ENCODE results near the gene MGA. TPM values are rescaled to one million over a fixed set of nuclear protein-coding genes. Genes with fewer than 3 reads are reported as not detected.

The MGA gene
- total and polyA plus RNA-seq, 2 of the 8 experiments (the other 6 are each of a cell fraction or from before 2014, with no cell fraction given), result 7.6 to 53.2 TPM

GRCh38 chr15:41692049-41692448 is 31.8 kb downstream of the MGA start:
- Histone ChIP-seq H2BK20ac (ENCODE audit: low read length) (no peak overlapping the region), H3K18ac (ENCODE audit: extremely low read depth, low read length) (no peak overlapping the region), H3K23ac (ENCODE audit: insufficient read length) (no peak overlapping the region), H3K9me3 (ENCODE audit: insufficient read depth in 2 of 2, low read depth in 1 of 2, low read length in 1 of 2) (no peaks in the 10 kb centered on the region), H3K36me3 (ENCODE audit: control insufficient read depth in 2 of 4, insufficient read depth in 4 of 4, low read length in 3 of 4) (peaks cover 0 to 5% (median 4%) of the 10 kb centered on the region in 4 experiments; a peak in 4 of 8 replicates), H4K5ac (ENCODE audit: insufficient read length, low read depth, low read length) (no peak overlapping the region), H4K91ac (replicated peaks; ENCODE audit: insufficient read length, low read length) (no peak overlapping the region), H2BK15ac (ENCODE audit: low read length) (no peak overlapping the region), H4K8ac (ENCODE audit: extremely low read depth, insufficient read depth, low read length) (no peak overlapping the region), H2BK5ac (ENCODE audit: low read depth, low read length) (no peak overlapping the region), H2AK5ac (ENCODE audit: low read depth, low read length) (no peak overlapping the region), H3K56ac (replicated peaks; ENCODE audit: insufficient read length, low read depth, low read length) (no peak overlapping the region), H3K14ac (ENCODE audit: insufficient read length) (no peak overlapping the region), H3K9ac (replicated peaks in 1 of 4; ENCODE audit: extremely low read depth in 1 of 4, low read depth in 3 of 4, low read length in 3 of 4) (no peak overlapping the region), H2AFZ (ENCODE audit: low read length) (no peak overlapping the region), H3K23me2 (ENCODE audit: low read depth, low read length) (0 out of 2 replicates have a peak, but pooled peaks cover 2% of the 10 kb centered on the region), H3K27ac (ENCODE audit: low read depth, low read length) (no peak overlapping the region), H3K4me2 (ENCODE audit: insufficient read depth in 1 of 2, low read depth in 2 of 2, low read length in 2 of 2) (no peak overlapping the region), H2BK12ac (ENCODE audit: low read depth, low read length) (0 out of 2 replicates have a peak overlapping the region, but pooled peaks have one; percentile 50), H3K4ac (replicated peaks; ENCODE audit: insufficient read length, low read depth, low read length) (no peak overlapping the region), H2BK120ac (replicated peaks; ENCODE audit: low read depth, low read length) (no peak overlapping the region), H3K79me1 (ENCODE audit: low read depth, low read length) (peaks cover 5% of the 10 kb centered on the region; the same call in 1 of the 2 replicates), H4K20me1 (replicated peaks in 1 of 2; ENCODE audit: control insufficient read depth in 1 of 2, insufficient read depth in 2 of 2, low read length in 2 of 2) (peaks cover 0 to 2% of the 10 kb centered on the region in 2 experiments), H3K27me3 (replicated peaks in 1 of 4; ENCODE audit: control insufficient read depth in 3 of 4, extremely low read depth in 1 of 4, insufficient read depth in 3 of 4, low read length in 3 of 4) (no peaks in the 10 kb centered on the region), H3K79me2 (ENCODE audit: control insufficient read depth in 1 of 2, insufficient read depth in 2 of 2, low read length in 2 of 2) (peaks cover 3 to 86% of the 10 kb centered on the region in 2 experiments; a peak in 2 of 4 replicates), H3K4me3 (ENCODE audit: extremely low read depth in 1 of 4, insufficient read depth in 2 of 4, low read depth in 3 of 4, low read length in 4 of 4) (no peak overlapping the region), H3K4me1 (replicated peaks in 1 of 4; ENCODE audit: control insufficient read depth in 3 of 4, insufficient read depth in 4 of 4, low read length in 3 of 4) (no peaks in the 10 kb centered on the region)
- no peak for DNase-seq (ENCODE audit: low read depth in 1 of 2, low spot score in 2 of 2)
- FAIRE-seq, result no peak
- WGBS, 2 experiments (ENCODE audit: extremely low coverage in 1 of 2, insufficient coverage in 1 of 2, insufficient read length in 1 of 2, insufficient replicate concordance in 2 of 2, low coverage in 1 of 2, low lambda C conversion rate in 2 of 2, missing lambda C conversion rate in 1 of 2), result 94% methylated on average over 4 of the region's 4 CpGs; no CpG with 5 or more reads in 1 of the 2 experiments
- CTCF ChIA-PET (ENCODE audit: partially characterized antibody), result interaction anchor here (1.1 kb wide), 1 partner anchor 111 kb away, joined by 3 read pairs; no protein-coding TSS in a partner anchor
- POLR2A ChIA-PET (ENCODE audit: partially characterized antibody), result no interaction called here
- TF ChIP-seq RNF2 (IDR thresholded peaks at IDR 0.05; ENCODE audit: borderline replicate concordance, low read depth, low read length, missing control alignments, poor library complexity, severe bottlenecking), result no peak
- no peak for TF ChIP-seq E2F6 (IDR thresholded peaks at IDR 0.05)
- no peak for TF ChIP-seq SRF (IDR thresholded peaks at IDR 0.05; ENCODE audit: low read depth, low read length)

All from H1 (cell line).